NCI-H1092 treated with DMSO at 0.1 percent for 48 hours (cell line): ENCODE measurements around the gene NLRP8.
"Not testable (repeated sequence)": the region's sequence is repeated elsewhere in the genome, so short reads cannot be mapped to it uniquely, and the experiment has no call there.

Experiments
- DNase-seq: peaks from one replicate; lab custom pipeline; 2025; lab: John Stamatoyannopoulos, UW

The NLRP8 gene

GRCh38 chr19:55947532-55947931, at the start of gene NLRP8:
Gene NLRP8, plus strand, starts transcription at chr19:55947832.
- no peak for DNase-seq

DNA sequence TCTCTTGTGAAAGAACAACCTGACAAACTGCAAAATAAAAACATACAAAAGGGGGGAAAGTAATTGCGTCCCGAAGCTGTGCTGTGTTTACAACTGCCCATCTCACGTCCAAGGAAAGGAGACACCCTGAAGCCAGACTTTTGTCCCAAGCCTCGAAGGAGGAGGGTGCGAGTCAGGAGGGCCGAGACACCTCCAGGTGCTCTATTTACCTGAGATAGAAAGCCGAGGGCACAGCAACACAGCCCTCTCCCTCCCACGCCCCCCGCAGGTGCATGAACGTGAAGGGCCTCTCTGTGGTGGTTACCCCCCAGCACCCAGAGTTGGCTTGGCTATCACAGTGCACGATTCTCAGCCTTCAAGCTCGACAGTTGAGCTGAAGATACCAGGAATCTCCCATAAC, 48.7 kb upstream of the NLRP8 start:
- DNase-seq, result no peak

GRCh38 chr19:55901369-55902079, 46.1 kb upstream of the NLRP8 start:
- DNase-seq, result no peak

DNA sequence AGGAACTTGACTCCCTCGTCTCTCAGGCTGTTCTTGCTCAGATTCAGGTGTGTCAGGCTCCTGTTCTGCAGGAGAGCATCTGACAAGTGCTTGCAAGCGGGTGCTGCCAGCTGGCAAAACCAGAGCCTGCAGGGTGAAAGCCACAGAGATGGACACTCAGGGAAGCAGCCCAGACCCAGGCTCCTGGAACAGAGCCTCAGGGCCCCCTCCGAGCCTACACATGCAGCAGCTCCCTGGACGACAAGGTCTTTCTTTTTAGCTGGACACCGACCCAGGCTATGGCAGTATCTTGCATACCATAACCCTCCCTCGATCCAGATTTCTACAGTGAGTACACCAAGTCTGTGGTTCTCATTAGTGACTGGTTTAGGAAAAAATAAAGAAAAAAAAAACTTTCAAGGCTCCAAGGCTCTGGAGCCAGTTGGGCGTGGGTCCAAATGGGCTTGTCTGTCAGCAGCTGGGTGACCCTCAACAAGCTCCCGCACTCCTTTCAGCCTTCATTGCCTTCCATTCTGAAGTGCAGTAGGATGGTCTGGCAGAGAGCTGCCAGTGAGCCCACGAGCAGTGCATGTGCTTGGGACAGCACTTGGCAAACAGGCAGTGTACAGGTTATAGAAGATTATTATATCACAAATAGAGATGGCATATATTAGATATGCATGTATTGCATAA, 45.4 kb upstream of the NLRP8 start:
- DNase-seq, result no peak

- DNase-seq, result no peak
Measured at GRCh38 chr19:55907286-55907685, 40.3 kb upstream of the NLRP8 start.

GRCh38 chr19:55907746-55908145, 39.9 kb upstream of the NLRP8 start:
- no peak for DNase-seq

DNA sequence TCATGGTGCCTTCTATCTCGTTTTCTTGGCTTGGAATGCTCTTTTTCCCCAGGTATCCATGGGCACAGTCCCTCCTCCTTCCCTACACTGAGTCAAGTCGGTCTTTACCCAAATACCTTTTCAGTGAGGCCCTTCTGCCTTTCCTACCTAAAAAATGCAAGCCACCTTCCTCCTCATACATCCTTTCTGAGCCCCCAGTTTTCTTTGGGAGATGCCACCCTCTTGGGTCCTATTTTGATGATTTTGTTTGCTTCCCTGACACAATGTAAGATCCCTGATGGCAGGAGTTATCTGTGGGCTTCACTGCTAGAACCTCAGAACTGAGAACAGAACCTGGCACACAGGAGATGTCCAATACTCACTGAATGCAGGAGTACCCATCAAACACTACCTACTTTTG, 37.8 kb upstream of the NLRP8 start:
- DNase-seq, result no peak

GRCh38 chr19:55912916-55913315, 34.7 kb upstream of the NLRP8 start:
- no peak for DNase-seq

- DNase-seq, result no peak
Measured at GRCh38 chr19:55913643-55914268, 33.9 kb upstream of the NLRP8 start.

DNA sequence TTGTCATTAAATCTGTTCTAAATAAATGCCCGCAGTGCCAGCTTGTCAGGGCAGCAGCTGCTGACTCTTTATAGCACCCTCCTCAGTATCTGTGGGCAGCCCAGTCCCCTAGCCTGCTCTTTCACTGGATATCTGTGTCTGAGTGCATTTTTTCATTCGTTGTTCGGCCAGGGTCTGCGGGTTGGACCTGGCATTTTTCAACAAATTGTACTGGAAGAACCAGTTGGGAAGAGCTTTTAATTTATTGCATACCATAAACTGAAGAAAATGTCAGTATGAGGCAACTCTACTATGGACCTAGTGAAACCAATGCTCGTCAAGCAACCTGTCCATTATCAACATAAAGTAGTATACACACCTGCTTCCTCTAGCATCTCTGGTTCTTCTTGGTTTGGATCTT, 24.1 kb upstream of the NLRP8 start:
- DNase-seq, result no peak

DNA sequence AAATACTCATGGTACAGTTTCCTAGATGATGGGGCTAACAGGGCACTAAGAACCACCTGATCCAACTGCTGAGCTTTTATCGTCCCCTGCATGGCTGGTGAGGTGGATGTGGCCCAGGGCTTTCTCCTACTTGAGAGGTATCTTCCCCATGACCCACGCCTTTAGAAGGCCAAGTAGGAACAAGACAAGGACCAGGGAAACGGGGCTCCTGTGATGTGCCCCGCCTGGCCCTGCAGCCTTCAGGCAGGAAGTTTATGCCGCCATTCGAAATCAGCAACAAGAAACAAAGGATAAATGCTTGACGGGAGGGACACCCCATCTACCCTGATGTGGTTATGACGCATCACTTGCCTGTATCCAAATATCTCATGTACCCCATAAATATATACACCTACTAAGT, 19.6 kb upstream of the NLRP8 start:
- DNase-seq, result no peak

DNA sequence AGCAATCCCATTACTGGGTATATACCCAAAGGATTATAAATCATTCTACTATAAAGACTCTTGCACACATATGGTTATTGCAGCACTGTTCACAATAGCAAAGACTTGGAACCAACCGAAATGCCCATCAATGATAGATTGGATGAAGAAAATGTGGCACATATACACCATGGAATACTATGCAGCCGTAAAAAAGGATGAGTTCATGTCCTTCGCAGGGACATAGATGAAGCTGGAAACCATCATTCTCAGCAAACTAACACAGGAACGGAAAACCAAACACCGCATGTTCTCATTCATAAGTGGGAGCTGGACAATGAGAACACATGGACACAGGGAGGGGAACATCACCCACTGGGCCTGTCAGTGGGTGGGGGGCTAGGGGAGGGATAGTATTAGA, 18.4 kb upstream of the NLRP8 start:
- DNase-seq, result not testable (repeated sequence)

GRCh38 chr19:55930996-55931515, 16.6 kb upstream of the NLRP8 start:
- DNase-seq, result no peak

DNA sequence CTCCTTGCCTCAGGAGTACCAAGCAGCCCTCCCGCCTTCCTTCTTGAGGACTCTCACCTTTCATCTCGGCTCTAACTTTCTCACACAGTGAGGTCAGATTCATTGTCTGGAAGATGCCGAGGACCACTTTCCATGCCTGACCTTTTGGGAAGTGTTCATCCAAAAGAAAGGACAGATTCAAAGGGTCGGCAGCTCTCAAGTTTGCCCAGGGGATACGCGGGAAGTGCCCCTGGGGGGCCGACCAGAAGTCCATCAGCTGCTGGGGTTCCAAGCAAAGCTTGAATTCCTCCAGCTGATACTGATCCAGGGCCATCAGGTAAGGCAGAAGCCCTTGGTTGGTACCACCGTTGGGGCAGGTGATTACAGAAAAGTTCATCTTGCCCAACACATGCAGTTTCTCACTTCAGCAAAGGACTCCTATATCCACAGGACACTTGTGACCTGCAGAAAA, 15.7 kb upstream of the NLRP8 start, which contains the start of gene NLRP13:
Gene NLRP13, minus strand, starts transcription at position 401 of the 451 bp plus-strand sequence. Its CDS starts 25 bp downstream, at position 376.
- DNase-seq, result no peak

DNA sequence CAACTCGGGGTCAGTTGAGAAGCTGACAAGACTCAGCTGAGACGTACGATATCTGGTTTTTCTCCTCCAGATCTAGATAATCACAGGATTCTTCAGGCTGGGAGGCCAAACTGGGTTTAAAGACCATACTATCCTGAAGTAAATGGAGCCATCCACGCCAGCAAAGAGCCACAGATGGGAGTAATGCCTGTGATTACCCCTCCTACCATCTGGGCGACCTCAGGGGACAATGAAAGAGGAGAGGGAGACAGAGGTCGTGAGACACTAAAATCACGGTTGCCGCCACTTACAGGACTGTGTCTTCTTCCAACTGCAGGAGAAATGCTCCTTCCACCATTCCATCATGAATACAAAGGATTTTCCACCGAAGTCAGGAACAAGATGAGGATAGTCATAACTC, 12.4 kb upstream of the NLRP8 start:
- DNase-seq, result no peak

DNA sequence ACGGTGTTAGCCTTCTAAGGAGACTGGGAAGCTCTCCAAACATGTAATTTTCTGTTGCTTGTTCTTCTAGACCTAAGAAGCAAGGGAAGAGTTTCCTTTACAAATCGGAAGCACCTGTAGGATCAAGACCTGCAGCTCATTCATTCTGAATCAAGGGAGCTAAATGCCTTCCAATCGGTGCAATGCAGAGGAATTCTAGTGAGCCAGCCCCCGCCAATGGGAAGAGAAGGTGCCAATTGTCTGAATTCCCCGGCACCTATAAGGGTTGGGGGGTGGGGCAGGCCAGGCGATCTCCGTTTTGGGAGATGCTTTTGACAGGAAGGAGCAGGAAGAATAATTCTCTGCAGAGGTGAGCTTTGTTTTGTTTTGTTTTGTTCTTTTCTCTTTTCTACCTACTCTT, 8.4 kb upstream of the NLRP8 start:
- no peak for DNase-seq

DNA sequence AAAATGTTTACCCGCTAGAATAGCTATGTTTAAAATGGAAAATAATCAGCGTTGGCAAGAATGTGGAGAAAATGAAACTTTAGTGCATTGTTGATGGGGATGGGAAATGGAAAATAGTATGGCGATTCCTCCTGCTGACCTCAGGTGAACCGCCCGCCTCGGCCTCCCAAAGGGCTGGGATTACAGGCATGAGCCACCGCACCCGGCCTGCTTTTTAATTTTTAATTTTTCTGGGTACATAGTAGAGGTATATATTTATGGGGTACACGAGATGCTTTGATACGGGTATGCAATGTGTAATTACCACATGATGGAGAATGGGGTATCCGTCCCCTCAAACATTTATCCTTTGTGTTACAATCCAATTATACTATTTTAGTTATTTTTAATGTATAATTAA, 7.3 kb upstream of the NLRP8 start:
- no peak for DNase-seq

DNA sequence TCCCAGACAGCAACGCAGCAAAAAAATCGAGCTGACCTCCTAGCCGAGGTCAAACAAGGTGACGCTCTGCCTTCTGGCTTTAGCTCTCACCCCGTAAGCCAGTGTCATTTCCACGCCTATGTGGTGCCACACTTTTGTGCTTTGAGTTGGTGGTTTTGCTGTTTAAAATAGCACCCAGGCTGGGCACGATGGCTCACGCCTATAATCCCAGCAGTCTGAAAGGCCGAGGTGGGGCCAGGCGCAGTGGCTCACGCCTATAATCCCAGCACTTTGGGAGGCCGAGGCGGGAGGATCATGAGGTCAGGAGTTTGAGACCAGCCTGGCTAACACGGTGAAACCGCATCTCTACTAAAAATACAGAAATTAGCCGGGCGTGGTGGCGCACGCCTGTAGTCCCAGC, 2.9 kb downstream of the NLRP8 start:
- DNase-seq, result not testable (repeated sequence)

DNA sequence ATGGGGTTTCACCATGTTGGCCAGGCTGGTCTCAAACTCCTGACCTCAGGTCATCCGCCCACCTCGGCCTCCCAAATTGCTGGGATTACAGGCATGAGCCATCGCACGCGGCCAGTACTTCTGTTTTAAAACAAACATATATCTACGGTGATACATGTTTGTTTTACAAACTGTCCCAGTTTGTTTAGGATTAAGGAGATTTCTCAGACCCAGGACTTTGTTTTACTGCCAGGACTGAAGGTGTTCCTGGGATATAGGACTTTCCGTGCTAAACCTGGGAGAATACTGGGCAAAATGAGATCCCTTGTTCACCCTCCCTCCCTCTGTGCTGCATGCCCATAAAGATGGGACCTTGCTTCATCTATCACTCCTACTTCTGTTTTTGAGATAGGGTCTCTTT, 8.8 kb downstream of the NLRP8 start:
- DNase-seq, result no peak

DNA sequence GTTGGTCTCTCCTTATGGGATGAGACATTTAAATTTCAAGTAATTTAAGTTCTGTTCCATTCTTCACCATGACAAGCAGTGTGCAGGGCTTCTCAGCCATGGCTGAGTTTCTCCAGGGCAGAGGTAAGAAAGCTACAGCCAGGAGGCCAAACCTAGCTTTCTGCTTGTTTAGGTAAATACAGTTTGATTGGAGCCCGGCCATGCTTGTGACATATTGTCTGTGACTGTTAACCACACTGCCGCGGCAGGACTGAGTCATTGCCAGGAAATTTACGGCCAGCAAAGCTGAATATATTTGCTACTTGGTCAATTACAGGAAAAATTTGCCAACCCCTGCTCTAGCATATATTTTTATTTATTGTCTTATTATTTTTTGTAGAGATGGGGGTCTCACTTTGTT, 10.7 kb downstream of the NLRP8 start:
- no peak for DNase-seq

- DNase-seq, result no peak
Measured at GRCh38 chr19:55959996-55960675, 12.5 kb downstream of the NLRP8 start.

DNA sequence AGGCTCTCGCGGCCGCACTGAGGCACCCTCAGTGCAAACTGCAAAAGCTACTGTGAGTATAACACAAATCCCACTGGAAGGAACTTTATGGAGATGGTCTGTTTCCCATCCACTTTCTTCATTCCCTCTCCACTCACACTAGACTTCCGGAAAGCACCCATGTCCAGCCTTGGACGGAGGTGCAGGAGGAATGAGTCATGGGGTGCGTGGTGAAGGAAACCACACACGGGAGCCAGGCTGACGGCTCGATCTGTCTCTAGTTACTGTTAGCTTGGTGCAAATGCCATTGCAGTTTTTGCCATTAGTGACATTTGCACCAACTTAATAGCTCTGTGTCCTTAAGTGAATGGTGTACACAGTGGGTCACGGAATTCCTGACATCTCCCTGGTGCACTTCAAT, 14.6 kb downstream of the NLRP8 start:
- DNase-seq, result no peak
